Neural progenitor cell (in vitro differentiated cells): ENCODE results near the gene MDH2.

Experiments
- EZH2 ChIP-seq: fragments of 200-600 bp; sonication (generic); IDR thresholded peaks from 2 replicates; pipeline ENCODE4 v1.6.1; 2017; ENCODE audit warnings: antibody characterized with exemption, mild to moderate bottlenecking, moderate library complexity
- EZH2phosphoT487 ChIP-seq: fragments of 200-600 bp; sonication (generic); IDR thresholded peaks from 2 replicates; pipeline ENCODE4 v1.6.1; 2017; ENCODE audit warnings: antibody characterized with exemption
- TF ChIP-seq, protein P1 (sequence below): fragments of 200-600 bp; sonication (generic); IDR thresholded peaks from 2 replicates; pipeline ENCODE4 v1.5.1; 2017; ENCODE audit warnings: antibody characterized with exemption, mild to moderate bottlenecking

DNA sequence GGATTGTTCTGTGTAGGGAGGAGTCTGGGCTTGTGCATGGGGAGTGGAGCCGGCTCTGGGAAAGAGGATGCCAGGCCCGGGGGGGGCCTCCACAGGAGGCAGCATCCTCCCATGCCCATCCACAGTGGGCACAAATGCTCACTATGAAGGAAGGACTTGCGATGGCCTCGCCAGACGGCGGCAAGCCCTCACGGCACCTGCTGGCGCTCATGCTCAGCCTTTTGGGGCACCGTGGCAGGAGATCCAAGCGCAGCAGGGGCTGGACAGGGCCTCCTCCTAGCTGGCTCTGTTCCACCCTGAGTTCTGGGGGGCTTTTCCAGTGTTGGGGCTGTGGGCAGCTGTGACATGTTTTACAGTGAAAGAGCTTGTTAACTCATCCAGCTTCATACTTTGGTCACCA lies 15.2 kb downstream of the MDH2 start:
- TF ChIP-seq, protein P1, sequence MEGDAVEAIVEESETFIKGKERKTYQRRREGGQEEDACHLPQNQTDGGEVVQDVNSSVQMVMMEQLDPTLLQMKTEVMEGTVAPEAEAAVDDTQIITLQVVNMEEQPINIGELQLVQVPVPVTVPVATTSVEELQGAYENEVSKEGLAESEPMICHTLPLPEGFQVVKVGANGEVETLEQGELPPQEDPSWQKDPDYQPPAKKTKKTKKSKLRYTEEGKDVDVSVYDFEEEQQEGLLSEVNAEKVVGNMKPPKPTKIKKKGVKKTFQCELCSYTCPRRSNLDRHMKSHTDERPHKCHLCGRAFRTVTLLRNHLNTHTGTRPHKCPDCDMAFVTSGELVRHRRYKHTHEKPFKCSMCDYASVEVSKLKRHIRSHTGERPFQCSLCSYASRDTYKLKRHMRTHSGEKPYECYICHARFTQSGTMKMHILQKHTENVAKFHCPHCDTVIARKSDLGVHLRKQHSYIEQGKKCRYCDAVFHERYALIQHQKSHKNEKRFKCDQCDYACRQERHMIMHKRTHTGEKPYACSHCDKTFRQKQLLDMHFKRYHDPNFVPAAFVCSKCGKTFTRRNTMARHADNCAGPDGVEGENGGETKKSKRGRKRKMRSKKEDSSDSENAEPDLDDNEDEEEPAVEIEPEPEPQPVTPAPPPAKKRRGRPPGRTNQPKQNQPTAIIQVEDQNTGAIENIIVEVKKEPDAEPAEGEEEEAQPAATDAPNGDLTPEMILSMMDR = no peak
- TF ChIP-seq EZH2 = no peak
- no peak for TF ChIP-seq EZH2phosphoT487
